Hepatocyte (in vitro differentiated cells): Measurements from ENCODE around the gene HAT1. TPM values are rescaled to one million over a fixed set of nuclear protein-coding genes. Genes with fewer than 3 reads are reported as not detected.

Source experiments
- DNase-seq: peaks from one replicate; pipeline ENCODE4 v3.0.0-alpha.2; 2016; ENCODE audit warnings: low spot score
- H2AFZ ChIP-seq: fragments of 200-600 bp; sonication (generic); 2 replicates; pipeline ENCODE4 v1.6.0; 2016; ENCODE audit warnings: antibody characterized with exemption, mild to moderate bottlenecking
- H3K27ac ChIP-seq: fragments of 200-600 bp; sonication (generic); 2 replicates; pipeline ENCODE4 v1.5.1; 2016; ENCODE audit warnings: mild to moderate bottlenecking
- H3K27me3 ChIP-seq: fragments of 200-600 bp; sonication (generic); 2 replicates; pipeline ENCODE4 v1.6.1; 2016
- H3K36me3 ChIP-seq: fragments of 200-600 bp; sonication (generic); replicated peaks from 2 replicates; pipeline ENCODE4 v1.5.1; 2016; ENCODE audit warnings: low read depth; ENCODE audit not compliant: insufficient read depth
- H3K4me1 ChIP-seq: fragments of 200-600 bp; sonication (generic); 2 replicates; pipeline ENCODE4 v1.5.1; 2016; ENCODE audit warnings: mild to moderate bottlenecking, moderate library complexity; ENCODE audit not compliant: insufficient read depth
- H3K4me2 ChIP-seq: fragments of 200-600 bp; sonication (generic); 2 replicates; pipeline ENCODE4 v1.6.0; 2016
- H3K4me3 ChIP-seq: fragments of 200-600 bp; sonication (generic); 2 replicates; pipeline ENCODE4 v1.5.1; 2016; ENCODE audit warnings: mild to moderate bottlenecking
- H3K79me2 ChIP-seq: fragments of 200-600 bp; sonication (generic); 2 replicates; pipeline ENCODE4 v1.6.0; 2017; ENCODE audit warnings: mild to moderate bottlenecking
- H3K9me2 ChIP-seq: fragments of 200-600 bp; sonication (generic); replicated peaks from 2 replicates; pipeline ENCODE4 v1.6.0; 2017; ENCODE audit warnings: mild to moderate bottlenecking; ENCODE audit not compliant: insufficient read depth
- H3K9me3 ChIP-seq: fragments of 200-600 bp; sonication (generic); 2 replicates; pipeline ENCODE4 v1.5.1; 2016; ENCODE audit warnings: low read depth, mild to moderate bottlenecking
- H4K20me1 ChIP-seq: fragments of 200-600 bp; sonication (generic); 2 replicates; pipeline ENCODE4 v1.6.0; 2016; ENCODE audit warnings: mild to moderate bottlenecking; ENCODE audit not compliant: insufficient read depth, poor library complexity, severe bottlenecking
- CTCF ChIP-seq: fragments of 200-600 bp; sonication (generic); IDR thresholded peaks from 2 replicates; pipeline ENCODE4 v1.5.1; 2016; ENCODE audit warnings: antibody characterized with exemption, mild to moderate bottlenecking; ENCODE audit not compliant: poor library complexity
- EZH2 ChIP-seq: fragments of 200-600 bp; sonication (generic); IDR thresholded peaks from 2 replicates; pipeline ENCODE4 v1.6.1; 2016; ENCODE audit warnings: antibody characterized with exemption, mild to moderate bottlenecking, borderline replicate concordance
- EZH2phosphoT487 ChIP-seq: fragments of 200-600 bp; sonication (generic); IDR thresholded peaks from one replicate; pipeline ENCODE4 v1.6.1; 2018; ENCODE audit warnings: antibody characterized with exemption, mild to moderate bottlenecking, low read depth, moderate library complexity; ENCODE audit not compliant: unreplicated experiment, severe bottlenecking
- WGBS: methylation state at CpG from one replicate; pipeline ENCODE4 v1.1.6; 2016; ENCODE audit warnings: low lambda C conversion rate; ENCODE audit errors: missing lambda C conversion rate; 5-methylcytosine and 5-hydroxymethylcytosine counted together
- polyA plus RNA-seq: library from polyadenylated mRNA; unstranded; fragments of >200 nt; fragmentation: Nextera tagmentation; extraction: Ambion mirVana; gene quantifications from 2 replicates; pipeline ENCODE4 v1.2.1, GENCODE V29; 2016
- total RNA-seq: library from RNA; depleted of rRNA; stranded (reverse); fragments of >200 nt; gene quantifications from 2 replicates; pipeline ENCODE4 v1.2.3, GENCODE V29; 2014

The HAT1 gene
- total and polyA plus RNA-seq, 2 experiments from 2014 or later = 35.3 to 54.3 TPM

GRCh38 chr2:171939743-171940071 lies 17.4 kb downstream of the HAT1 start:
- 91% methylated on average over 4 of the region's 4 CpGs for WGBS
- no peaks in the 10 kb centered on the region for H3K4me1 ChIP-seq

GRCh38 chr2:171941316-171941699 lies 19.0 kb downstream of the HAT1 start:
- Histone ChIP-seq H3K4me2 (no peak overlapping the region), H3K27ac (no peak overlapping the region), H3K27me3 (no peaks in the 10 kb centered on the region), H3K9me3 (no peaks in the 10 kb centered on the region), H3K9me2 (no peaks in the 10 kb centered on the region), H3K79me2 (peaks cover 30% of the 10 kb centered on the region), H3K4me1 (no peaks in the 10 kb centered on the region), H3K4me3 (no peak overlapping the region), H4K20me1 (no peaks in the 10 kb centered on the region), H3K36me3 (no peaks in the 10 kb centered on the region), H2AFZ (no peak overlapping the region)
- TF ChIP-seq CTCF (no peak), EZH2phosphoT487 (no peak), EZH2 (no peak)
- no peak for DNase-seq
- WGBS = 95% methylated on average over 6 of the region's 6 CpGs

More at GRCh38 chr2:171939743-171940071, 17.4 kb downstream of the HAT1 start:
- TF ChIP-seq CTCF = no peak
- no peak for TF ChIP-seq EZH2
- no peak for TF ChIP-seq EZH2phosphoT487
- Histone ChIP-seq H3K9me3 (no peaks in the 10 kb centered on the region), H3K4me2 (no peak overlapping the region), H3K79me2 (peaks cover 38% of the 10 kb centered on the region), H4K20me1 (no peaks in the 10 kb centered on the region), H3K27ac (no peak overlapping the region), H3K27me3 (no peaks in the 10 kb centered on the region), H3K9me2 (no peaks in the 10 kb centered on the region), H3K36me3 (no peaks in the 10 kb centered on the region), H3K4me3 (no peak overlapping the region), H2AFZ (no peak overlapping the region)
- DNase-seq = no peak

- no peaks in the 10 kb centered on the region for H3K9me2 ChIP-seq
- no peaks in the 10 kb centered on the region for H4K20me1 ChIP-seq
- no peaks in the 10 kb centered on the region for H3K4me1 ChIP-seq
- no peaks in the 10 kb centered on the region for H3K36me3 ChIP-seq
- H3K4me3 ChIP-seq = no peak overlapping the region
- no peaks in the 10 kb centered on the region for H3K27me3 ChIP-seq
- DNase-seq = no peak
- no peak overlapping the region for H3K4me2 ChIP-seq
- H3K79me2 ChIP-seq = peaks cover 16% of the 10 kb centered on the region
- H3K27ac ChIP-seq = no peak overlapping the region
- no peaks in the 10 kb centered on the region for H3K9me3 ChIP-seq
- TF ChIP-seq EZH2 (no peak), CTCF (no peak)
- H2AFZ ChIP-seq = no peak overlapping the region
- 96% methylated on average over 4 of the region's 4 CpGs for WGBS
Measured at GRCh38 chr2:171943869-171944268, 21.6 kb downstream of the HAT1 start.

GRCh38 chr2:171952276-171952675 lies 30.0 kb downstream of the HAT1 start:
- no peak for DNase-seq
- Histone ChIP-seq H3K79me2 (no peaks in the 10 kb centered on the region), H3K9me3 (no peaks in the 10 kb centered on the region), H3K27me3 (no peaks in the 10 kb centered on the region), H3K27ac (no peak overlapping the region), H3K4me2 (no peak overlapping the region), H4K20me1 (no peaks in the 10 kb centered on the region), H2AFZ (no peak overlapping the region), H3K4me3 (no peak overlapping the region), H3K4me1 (no peaks in the 10 kb centered on the region), H3K36me3 (no peaks in the 10 kb centered on the region), H3K9me2 (no peaks in the 10 kb centered on the region)
- TF ChIP-seq EZH2phosphoT487 = no peak
- TF ChIP-seq EZH2 = no peak
- no peak for TF ChIP-seq CTCF
